HepG2 (cell line): Measurements from ENCODE around the gene LCAT. TPM values are rescaled to one million over a fixed set of nuclear protein-coding genes. Genes with fewer than 3 reads are reported as not detected.

ENCODE experiments used
- BHLHE40 ChIP-seq: IDR thresholded peaks from 2 replicates; pipeline ENCODE4 v1.6.1; 2011; ENCODE audit warnings: low read length, improper control_type of control experiment
- BORCS8-MEF2B ChIP-seq: sonication (generic); formaldehyde crosslinking; IDR thresholded peaks from 2 replicates; pipeline ENCODE4 v1.8.0; 2022; ENCODE audit warnings: mild to moderate bottlenecking, missing genetic modification reagents
- CREB3 ChIP-seq: sonication (generic); formaldehyde crosslinking; IDR thresholded peaks from 2 replicates; pipeline ENCODE4 v1.5.0; 2020; ENCODE audit warnings: missing genetic modification reagents
- CSRNP1 ChIP-seq: sonication (generic); formaldehyde crosslinking; IDR thresholded peaks from 2 replicates; pipeline ENCODE4 v1.8.1; 2023; ENCODE audit warnings: mild to moderate bottlenecking, missing genetic modification reagents
- CSRNP2 ChIP-seq: sonication (generic); formaldehyde crosslinking; conservative IDR thresholded peaks from 2 replicates; pipeline ENCODE4 v1.8.0; 2022; ENCODE audit warnings: low read depth, missing genetic modification reagents
- DMTF1 ChIP-seq: sonication (generic); formaldehyde crosslinking; IDR thresholded peaks from 2 replicates; pipeline ENCODE4 v1.4.0; 2020; ENCODE audit warnings: mild to moderate bottlenecking, missing genetic modification reagents
- E2F5 ChIP-seq: sonication (generic); formaldehyde crosslinking; conservative IDR thresholded peaks from 2 replicates; pipeline ENCODE4 v1.4.0; 2020; ENCODE audit warnings: missing genetic modification reagents
- ESRRA ChIP-seq: sonication (generic); formaldehyde crosslinking; IDR thresholded peaks from 2 replicates; pipeline ENCODE4 v1.5.1; 2020; ENCODE audit warnings: mild to moderate bottlenecking, low read depth, missing genetic modification reagents
- FOXK2 ChIP-seq: fragments of 450-650 bp; IDR thresholded peaks from 2 replicates; pipeline ENCODE4 v1.6.1; 2016
- IKZF4 ChIP-seq: sonication (generic); formaldehyde crosslinking; IDR thresholded peaks from 2 replicates; pipeline ENCODE4 v1.5.1; 2020; ENCODE audit warnings: borderline replicate concordance, mild to moderate bottlenecking, low read depth, missing genetic modification reagents; ENCODE audit errors: not compliant biosample characterization
- NFYB ChIP-seq: sonication (generic); formaldehyde crosslinking; IDR thresholded peaks from 2 replicates; pipeline ENCODE4 v1.4.0; 2020; ENCODE audit warnings: missing genetic modification reagents
- RFX1 ChIP-seq: fragments of 450-650 bp; IDR thresholded peaks from 2 replicates; pipeline ENCODE4 v1.6.1; 2017
- RNF219 ChIP-seq: sonication (generic); formaldehyde crosslinking; IDR thresholded peaks from 2 replicates; pipeline ENCODE4 v1.5.0; 2020; ENCODE audit warnings: mild to moderate bottlenecking, missing genetic modification reagents
- SOX5 ChIP-seq: IDR thresholded peaks from 2 replicates; pipeline ENCODE4 v1.6.1; 2016; ENCODE audit warnings: borderline replicate concordance
- TIGD3 ChIP-seq: sonication (generic); formaldehyde crosslinking; IDR thresholded peaks from 2 replicates; pipeline ENCODE4 v1.5.1; 2020; ENCODE audit warnings: mild to moderate bottlenecking, missing genetic modification reagents, borderline replicate concordance
- ZNF3 ChIP-seq: IDR thresholded peaks from 2 replicates; pipeline ENCODE4 v1.7.0; 2017; ENCODE audit warnings: inconsistent platforms
- ZSCAN31 ChIP-seq: sonication (generic); formaldehyde crosslinking; IDR thresholded peaks from 2 replicates; pipeline ENCODE4 v1.5.0; 2020; ENCODE audit warnings: low read depth, mild to moderate bottlenecking, missing genetic modification reagents
- polyA plus RNA-seq, 8 experiments: library from polyadenylated mRNA; depleted of rRNA in 3 of 8; stranded (reverse) in 7 of 8; unstranded in 1 of 8; fragments of >200 nt; fragmentation: Illumina TruSeq in 4 of 8; extraction: Trizol in 4 of 8; gene quantifications; 2 replicates each; pipeline versions ENCODE4 v1.2.1 to v1.2.3, GENCODE V29; 2011 to 2016; ENCODE audit warnings: low read depth in 4 of 8, missing spikeins in 1 of 8, mixed read lengths in 1 of 8; ENCODE audit not compliant: insufficient read depth in 1 of 8
- total RNA-seq, 5 experiments: library from RNA; depleted of rRNA; stranded (reverse); fragments of >200 nt; fragmentation: Illumina TruSeq; extraction: Trizol; gene quantifications; 2 replicates each; pipeline ENCODE4 v1.2.3, GENCODE V29; 2016; ENCODE audit warnings: low read depth in 1 of 5

LCAT gene
- total and polyA plus RNA-seq, 2 of the 13 experiments (the other 11 are each of a cell fraction or from before 2014, with no cell fraction given): 36.1 to 38.9 TPM

- TF ChIP-seq CSRNP1: no peak
- 0 out of 2 replicates have a peak, but pooled peaks have one; percentile 22 for TF ChIP-seq NFYB (CRISPR knock-in tag)
- TF ChIP-seq ZNF3 (CRISPR knock-in tag): 0 out of 2 replicates have a peak, but pooled peaks have one; percentile 24
- no peak for TF ChIP-seq BHLHE40
- no peak for TF ChIP-seq CSRNP2 (CRISPR knock-in tag)
- no peak for TF ChIP-seq RFX1
- TF ChIP-seq ZSCAN31 (CRISPR knock-in tag): peak; percentile 94; the same call in 1 of the 2 replicates
- 0 out of 2 replicates have a peak, but pooled peaks have one; percentile 7 for TF ChIP-seq TIGD3 (CRISPR knock-in tag)
- peak; percentile 65; the same call in 1 of the 2 replicates for TF ChIP-seq E2F5
- no peak for TF ChIP-seq FOXK2
- TF ChIP-seq DMTF1 (CRISPR knock-in tag): no peak
- peak; percentile 45; the same call in 1 of the 2 replicates for TF ChIP-seq CREB3 (CRISPR knock-in tag)
- TF ChIP-seq ESRRA (CRISPR knock-in tag): 0 out of 2 replicates have a peak, but pooled peaks have one; percentile 35
- peak; percentile 65 for TF ChIP-seq BORCS8-MEF2B (CRISPR knock-in tag)
- peak; percentile 33; the same call in 1 of the 2 replicates for TF ChIP-seq SOX5 (CRISPR knock-in tag)
- no peak for TF ChIP-seq RNF219 (CRISPR knock-in tag)
- TF ChIP-seq IKZF4: no peak
Measured at GRCh38 chr16:67993207-67994039, 49.5 kb upstream of the LCAT start (continued).
